ENCODE data around the gene DICER1.
"Not testable (repeated sequence)": the region's sequence is repeated elsewhere in the genome, so short reads cannot be mapped to it uniquely, and the experiment has no call there.

The DICER1 gene

DNA sequence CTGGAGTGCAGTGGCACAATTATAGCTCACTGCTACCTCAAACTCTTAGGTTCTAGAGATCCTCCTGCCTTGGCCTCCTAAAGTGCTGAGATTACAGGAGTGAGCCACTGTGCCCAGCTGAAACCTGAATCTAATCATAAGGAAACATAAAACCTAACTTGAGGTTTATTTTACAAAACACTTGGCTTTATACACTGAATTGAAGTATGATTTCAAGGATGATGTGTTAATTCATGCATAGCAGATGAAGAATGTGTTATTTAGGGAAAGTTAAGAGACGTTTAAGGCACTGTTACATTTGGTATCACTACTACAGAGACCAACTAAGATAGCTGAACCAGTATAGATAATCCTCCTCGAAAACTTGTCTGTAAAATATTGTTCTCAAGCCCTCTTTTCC, 6.4 kb downstream of the DICER1 start:
- DNase-seq (ENCODE audit: low read depth in 2 of 2), result no peak

DNA sequence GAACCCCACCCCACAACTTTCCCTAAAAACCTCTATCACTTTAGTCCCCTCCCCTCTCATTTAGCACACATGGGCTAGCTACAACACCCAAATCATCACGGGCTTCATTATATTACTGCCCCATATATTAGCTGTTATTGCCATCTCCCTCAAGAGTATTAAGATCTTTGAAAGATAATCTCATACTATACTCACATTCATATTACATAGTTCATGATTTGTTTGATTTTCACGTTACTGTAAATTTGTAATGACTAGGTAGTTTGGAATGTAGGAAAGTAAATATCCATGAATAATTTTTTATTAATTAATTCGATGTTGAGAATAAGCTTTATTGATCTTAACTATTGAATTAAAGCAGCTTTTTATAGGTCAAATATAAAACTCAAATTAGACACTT, 7.9 kb downstream of the DICER1 start:
- DNase-seq (ENCODE audit: low read depth in 2 of 2), result no peak

DNA sequence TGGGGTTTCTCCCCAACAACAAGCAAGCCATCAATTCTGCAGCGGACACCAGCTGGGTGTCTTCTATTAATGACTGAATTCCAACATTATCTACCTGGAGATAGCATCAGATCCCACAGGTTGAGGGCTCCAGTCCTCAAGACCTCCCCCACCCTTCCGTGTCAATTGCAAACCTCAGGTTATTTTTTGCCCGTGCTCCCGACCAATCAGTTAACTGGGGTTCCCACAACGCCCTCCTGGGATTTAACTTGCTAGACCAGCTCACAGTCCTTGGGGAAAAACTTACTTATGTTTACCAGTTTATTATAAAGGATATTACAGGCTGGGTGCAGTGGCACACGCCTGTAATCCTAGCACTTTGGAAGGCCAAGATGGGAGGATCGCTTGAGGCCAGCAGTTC, 9.7 kb downstream of the DICER1 start:
- no peak for DNase-seq (ENCODE audit: low read depth in 2 of 2)

DNA sequence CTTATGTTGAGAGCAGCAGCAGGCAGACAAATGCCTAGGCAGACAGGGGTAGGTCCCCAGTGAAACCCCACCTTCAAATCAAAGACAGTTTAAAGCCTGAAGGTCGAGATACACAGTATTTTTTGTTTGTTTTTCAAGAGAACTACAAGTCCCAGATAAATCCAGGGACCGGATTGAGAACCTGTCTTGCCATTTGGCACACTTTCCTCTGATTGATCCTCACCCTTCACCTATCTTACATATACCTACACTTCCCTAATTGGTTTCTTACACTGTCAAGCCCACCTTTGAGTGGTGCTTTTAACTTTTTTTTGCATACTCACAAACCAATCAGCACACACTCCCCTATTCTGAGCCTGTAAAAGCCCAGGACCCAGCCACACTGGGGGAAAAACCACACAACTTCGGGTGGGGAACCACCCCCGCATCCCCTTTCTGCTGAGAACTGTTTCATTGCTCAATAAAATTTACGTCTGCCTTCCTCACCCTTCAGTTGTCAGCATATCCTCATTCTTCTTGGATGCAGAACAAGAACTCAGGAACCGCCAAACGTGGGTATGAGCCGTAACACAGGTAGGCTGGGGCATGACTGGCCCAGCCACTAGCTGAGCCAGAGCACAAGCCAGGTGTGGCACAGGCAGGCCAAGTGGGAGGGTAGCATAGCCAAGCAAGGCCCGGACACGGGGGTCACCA, 11.1 kb downstream of the DICER1 start:
- no peak for DNase-seq (ENCODE audit: low read depth in 2 of 2)

GRCh38 chr14:95144849-95145248, 12.5 kb downstream of the DICER1 start:
- no peak for DNase-seq (ENCODE audit: low read depth in 2 of 2)

DNA sequence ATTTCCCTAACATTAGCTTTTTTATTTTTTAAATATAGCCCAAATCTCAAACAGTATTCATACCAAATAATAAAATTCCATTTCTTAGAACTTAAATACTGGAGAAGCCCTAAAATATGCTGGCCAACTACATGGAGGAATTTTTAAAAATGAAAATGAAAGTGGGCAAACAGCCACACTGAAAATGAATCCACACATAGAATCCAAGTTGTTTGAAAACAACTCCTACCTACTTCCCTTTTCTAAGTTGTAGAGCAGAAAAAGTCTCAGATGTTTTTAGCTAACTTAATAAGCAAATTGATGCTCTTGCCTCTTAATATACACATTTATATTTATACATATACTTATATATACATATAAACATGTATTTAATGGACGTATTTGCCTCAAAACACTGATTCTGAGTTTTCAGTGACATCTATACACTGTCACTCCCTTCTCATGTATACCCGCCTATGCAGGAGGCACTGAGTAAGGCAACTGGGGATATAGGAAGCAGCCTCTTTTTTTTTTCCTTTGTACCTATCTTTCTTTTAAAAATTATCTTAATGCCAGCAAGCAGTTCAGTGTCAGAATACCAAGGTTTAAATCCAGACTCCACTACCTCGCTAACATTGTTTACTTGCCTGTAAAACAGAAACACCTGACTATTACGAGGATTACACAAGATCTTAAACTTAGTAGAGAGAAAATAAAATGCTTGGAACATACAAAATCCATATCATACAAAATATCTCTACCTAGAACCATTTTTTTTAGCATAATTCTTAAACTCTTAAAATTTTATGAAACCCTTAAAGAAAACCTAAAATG, 13.3 kb downstream of the DICER1 start:
- DNase-seq (ENCODE audit: low read depth in 2 of 2), result no peak

DNA sequence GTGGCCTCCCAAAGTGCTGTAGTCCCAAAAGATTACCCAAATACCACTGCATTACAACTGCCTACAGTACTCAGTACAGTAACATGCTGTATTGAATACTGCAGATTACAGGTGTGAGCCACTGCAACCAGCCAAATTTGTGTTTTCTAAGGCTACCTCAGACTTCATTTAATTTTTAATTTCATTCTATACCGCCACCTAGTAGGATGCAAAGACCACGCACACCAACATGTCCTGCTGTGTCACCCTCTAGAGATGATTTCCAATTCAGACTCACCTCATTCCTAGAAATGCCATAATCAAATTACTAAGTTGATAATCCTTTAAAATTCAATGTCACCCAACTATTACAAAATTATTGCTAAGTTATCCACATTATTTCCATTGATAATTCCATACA, 15.1 kb downstream of the DICER1 start:
- DNase-seq (ENCODE audit: low read depth in 2 of 2), result no peak

DNA sequence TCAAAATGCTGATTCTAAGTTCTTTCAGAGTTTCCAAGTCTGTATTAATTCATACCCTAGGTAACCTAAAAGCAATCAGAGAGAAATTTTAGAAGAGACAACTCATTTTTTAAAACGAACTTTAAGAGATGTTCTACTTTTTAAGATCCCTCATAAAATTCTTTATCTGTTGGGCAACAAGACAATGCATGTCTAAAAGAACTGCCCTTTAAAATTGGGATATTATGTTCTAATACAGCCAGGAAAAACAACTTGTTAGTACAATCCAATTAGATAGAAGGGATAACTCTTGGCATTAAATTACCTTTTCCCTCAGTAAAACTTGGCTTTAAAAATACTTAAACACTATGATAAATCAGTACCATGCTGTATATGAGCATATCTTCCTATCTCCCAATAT, 15.6 kb downstream of the DICER1 start:
- DNase-seq (ENCODE audit: low read depth in 2 of 2), result no peak

DNA sequence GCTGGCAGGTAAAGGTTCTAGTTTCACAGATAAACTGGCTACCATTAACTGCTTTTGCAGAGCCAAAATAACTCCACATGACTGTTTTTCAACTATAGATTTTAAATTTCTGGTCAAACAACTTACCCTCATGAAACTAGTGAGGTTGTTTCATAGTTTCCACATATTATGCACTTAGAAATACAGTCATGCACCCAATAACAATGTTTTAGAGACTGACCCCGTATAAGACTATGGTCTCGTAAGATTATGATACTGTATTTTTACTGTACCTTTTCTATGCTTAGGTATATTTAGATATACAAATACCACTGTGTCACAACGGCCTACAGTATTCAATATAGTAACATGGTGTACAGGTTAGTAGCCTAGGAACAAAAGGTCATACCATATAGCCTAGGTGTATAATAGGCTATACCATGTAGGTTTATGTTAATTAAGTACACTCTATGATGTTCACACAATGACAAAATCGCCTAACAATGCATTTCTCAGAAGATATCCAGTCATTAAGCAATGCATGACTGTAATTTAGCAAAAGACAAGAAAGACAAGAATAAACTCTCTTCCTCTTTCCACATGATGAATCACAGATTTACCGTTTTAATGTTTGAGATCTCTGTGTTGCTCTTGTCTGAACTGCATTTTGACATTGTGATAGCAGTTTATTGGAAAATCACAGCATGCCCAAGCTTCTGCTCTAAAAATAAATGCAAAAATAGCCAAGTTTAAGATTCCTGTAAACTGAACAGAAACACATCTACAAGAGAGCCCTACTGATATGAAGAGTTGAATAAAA, 17.1 kb downstream of the DICER1 start:
- no peak for DNase-seq (ENCODE audit: low read depth in 2 of 2)

GRCh38 chr14:95138876-95139275, 18.5 kb downstream of the DICER1 start:
- DNase-seq (ENCODE audit: low read depth in 2 of 2), result no peak

DNA sequence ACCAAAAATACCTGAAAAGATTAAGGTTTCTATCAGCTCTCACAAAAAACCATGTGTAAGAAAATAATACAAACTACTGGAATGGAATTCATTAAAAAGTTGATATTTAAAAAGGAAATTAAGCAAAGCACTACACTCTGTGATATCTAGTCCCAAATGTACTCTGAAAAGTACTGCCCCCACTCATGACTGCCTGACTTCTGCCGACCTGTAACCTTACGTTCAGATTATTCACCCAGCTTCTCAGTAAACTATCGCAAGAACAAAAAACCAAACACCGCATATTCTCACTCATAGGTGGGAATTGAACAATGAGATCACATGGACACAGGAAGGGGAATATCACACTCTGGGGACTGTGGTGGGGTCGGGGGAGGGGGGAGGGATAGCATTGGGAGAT, 18.9 kb downstream of the DICER1 start:
- DNase-seq (ENCODE audit: low read depth in 2 of 2), result not testable (repeated sequence)

- no peak for DNase-seq (ENCODE audit: low read depth in 2 of 2)
These were observed 19.5 kb downstream of the DICER1 start for GRCh38 chr14:95137804-95138167.

DNA sequence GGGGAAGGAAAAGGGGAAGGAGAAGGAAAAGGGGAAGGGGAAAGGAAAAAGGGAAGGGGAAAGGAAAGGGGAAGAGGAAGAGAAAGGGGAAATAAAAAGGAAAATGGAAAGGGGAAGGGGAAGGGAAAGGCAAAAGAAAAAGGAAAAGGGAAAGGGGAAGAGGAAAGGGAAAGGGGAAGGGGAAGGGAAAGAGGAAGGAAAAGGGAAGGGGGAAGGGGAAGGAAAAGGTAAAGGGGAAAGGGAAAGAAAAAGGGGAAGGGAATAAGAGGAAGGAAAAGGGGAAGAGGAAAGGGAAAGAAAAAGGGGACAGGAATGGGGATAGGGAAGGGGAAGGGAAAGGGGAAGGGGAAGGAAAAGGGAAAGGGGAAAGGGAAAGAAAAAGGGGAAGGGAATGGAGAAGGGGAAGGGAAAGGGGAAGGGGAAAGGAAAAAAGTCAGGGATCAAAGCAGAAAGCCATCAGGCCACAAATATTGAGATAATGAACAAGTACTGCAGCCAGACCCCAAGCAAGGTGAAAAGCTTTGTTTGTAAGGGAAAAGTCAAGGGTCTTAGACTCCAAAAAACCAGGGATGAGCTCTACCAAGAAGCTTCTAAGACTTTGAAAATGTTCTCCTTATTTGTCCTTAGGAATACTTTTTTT, 20.0 kb downstream of the DICER1 start:
- no peak for DNase-seq (ENCODE audit: low read depth in 2 of 2)

GRCh38 chr14:95136631-95137030, 20.7 kb downstream of the DICER1 start:
- no peak for DNase-seq (ENCODE audit: low read depth in 2 of 2)

DNA sequence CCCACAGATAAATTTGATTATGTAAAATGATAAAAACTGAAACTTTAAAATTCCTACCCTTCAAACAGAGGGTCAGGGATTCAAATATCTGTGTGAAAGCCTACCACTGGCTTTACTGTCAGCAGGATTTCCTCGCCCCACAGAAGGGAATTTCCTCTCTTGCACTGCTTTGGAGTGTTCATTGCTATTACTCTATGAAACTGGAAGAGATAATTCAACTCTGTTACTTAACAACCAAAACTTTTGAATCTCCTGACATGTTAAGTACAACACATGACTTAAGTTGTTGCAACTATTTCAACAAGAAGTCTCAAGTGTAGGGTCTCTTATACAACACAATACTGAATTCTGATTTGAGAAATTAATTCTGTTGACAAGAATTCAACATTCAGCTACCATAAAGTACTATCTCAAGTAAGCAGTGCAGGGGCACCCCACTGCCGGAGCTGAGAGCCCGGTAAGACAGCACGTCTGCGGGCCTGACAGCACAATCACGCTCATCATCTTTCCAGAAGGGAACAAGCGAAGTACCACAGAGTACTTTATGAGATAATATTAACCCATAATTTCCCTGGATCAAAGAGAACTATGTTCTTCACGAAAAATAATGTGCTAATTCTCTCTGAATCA, 22.9 kb downstream of the DICER1 start:
- no peak for DNase-seq (ENCODE audit: low read depth in 2 of 2)

GRCh38 chr14:95133282-95133681, 24.0 kb downstream of the DICER1 start:
- no peak for DNase-seq (ENCODE audit: low read depth in 2 of 2)

DNA sequence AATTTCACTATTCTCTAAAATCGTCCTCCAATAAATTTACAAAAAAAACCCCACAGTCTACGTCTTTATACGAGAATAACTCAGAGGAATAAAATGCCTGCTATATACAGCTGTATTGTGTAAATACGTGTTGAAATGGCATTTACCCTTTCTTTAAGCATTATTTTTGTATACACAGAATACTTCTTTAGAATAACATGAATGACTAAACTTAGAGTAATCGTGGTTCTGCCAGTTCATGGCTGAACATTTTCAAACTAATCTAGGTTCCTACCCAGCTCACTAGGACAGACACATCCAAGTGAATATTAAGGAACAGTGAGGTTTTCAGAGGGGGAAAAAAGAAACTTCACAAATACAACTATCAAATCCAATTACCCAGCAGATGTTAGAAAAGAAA, 24.6 kb downstream of the DICER1 start:
- DNase-seq (ENCODE audit: low read depth in 2 of 2), result no peak

- DNase-seq (ENCODE audit: low read depth in 2 of 2), result no peak
These were observed 26.8 kb downstream of the DICER1 start for GRCh38 chr14:95130549-95130948.

GRCh38 chr14:95128140-95128539, 29.2 kb downstream of the DICER1 start:
- no peak for DNase-seq (ENCODE audit: low read depth in 2 of 2)

- no peak for DNase-seq (ENCODE audit: low read depth in 2 of 2)
These were observed 29.8 kb downstream of the DICER1 start for GRCh38 chr14:95127531-95127911.

DNA sequence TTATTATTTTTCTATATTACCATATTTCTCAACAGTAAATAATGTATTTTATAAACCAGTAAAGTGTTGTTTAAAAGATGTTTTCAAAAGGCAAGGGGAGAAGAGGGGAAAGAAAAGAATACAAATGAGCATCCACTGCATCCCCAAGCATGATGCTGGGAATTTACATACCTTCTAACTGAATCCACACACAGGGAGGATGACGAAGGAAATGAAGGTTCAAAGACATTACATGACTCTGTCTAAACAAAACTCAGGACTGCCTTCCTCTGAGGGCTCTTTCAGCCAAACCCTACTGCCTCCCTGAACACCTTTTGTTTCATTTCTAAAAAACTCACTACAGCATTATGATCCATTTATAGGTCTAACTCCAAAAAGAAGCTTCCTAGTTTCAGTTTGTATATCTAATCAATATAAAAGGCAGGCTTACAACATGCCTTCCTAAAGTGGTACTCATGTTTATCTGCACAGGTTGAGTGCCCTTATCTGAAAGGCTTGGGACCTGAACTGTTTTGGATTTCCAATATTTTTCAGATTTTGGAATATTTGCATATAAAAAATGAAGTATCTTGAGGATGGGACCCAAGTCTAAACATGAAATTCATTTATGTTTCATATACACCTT, 30.3 kb downstream of the DICER1 start:
- no peak for DNase-seq (ENCODE audit: low read depth in 2 of 2)
